ELF-1 (cell line): ENCODE measurements around the gene RSPO3.

Experiments used
- DNase-seq: peaks from one replicate; pipeline ENCODE4 v3.0.0-alpha.2; 2016; ENCODE audit warnings: low read depth, low spot score

RSPO3 gene

DNA sequence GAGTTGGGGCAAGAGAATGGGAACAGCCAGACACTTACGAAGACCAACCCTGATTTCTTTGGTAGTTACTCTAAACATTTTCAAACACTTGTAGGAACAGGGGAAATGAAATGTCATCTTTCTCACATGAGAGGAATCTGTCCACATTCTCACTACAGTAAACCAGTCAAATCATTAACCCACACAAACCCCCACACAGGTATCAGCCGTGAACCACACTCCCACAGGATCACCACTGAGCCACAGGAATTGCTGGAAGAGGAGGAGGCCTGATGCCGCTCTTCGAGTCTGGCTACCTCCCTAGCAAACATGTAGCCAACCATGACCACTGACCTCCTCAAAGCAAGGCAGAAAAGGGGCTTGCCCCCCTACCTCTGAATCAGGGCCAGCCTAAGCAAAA lies 6.9 kb upstream of the RSPO3 start:
- DNase-seq: no peak

GRCh38 chr6:127114214-127114760 lies 4.2 kb upstream of the RSPO3 start:
- DNase-seq: no peak

DNA sequence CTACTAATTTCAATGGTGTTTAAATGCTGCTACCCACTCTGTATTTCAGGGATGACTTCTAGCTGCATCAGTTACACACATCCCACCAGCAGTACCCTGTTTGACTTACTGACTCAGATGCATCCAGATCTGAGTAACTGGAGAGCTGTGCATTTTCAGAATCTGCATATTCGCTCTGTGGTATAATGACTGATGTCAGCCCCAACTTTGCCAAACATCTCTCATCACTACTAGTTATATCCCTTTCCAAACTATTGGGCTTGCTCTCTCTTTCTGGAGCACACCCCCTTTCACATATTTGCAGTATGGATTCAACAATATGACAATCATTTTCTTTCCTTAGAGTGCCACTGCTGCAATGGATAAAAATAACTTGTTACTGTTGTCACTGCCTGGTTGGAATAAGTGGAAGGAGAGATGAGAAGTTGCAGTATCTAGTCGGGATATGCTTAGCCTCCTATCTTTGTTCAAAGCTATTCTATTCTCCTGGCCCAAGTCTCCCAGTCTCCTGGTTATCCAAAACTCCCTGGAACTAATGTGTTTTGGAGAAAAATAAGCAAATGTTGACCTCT lies 3.3 kb upstream of the RSPO3 start:
- DNase-seq: no peak

- no peak for DNase-seq
These were observed 2.7 kb upstream of the RSPO3 start for GRCh38 chr6:127115746-127116145.

DNA sequence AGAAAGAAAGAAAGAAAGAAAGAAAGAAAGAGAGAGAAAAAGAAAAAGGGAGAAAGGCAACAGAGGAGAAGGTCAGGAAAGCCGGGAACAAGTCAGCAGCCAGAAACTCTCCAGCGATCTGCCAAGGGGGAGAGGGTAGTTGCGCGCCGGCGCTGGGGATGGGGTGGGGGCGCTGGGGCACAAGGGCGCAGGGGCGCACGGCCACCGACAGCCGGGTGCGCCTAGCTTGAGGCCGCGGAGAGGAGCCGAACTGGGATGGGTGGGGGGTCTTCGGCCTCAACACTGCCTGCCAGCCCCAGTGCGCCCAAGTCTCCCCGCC lies 533 bp upstream of the RSPO3 start:
- DNase-seq: no peak

GRCh38 chr6:127119102-127120022 lies 891 bp downstream of the RSPO3 start:
- DNase-seq: peak; percentile 38

DNA sequence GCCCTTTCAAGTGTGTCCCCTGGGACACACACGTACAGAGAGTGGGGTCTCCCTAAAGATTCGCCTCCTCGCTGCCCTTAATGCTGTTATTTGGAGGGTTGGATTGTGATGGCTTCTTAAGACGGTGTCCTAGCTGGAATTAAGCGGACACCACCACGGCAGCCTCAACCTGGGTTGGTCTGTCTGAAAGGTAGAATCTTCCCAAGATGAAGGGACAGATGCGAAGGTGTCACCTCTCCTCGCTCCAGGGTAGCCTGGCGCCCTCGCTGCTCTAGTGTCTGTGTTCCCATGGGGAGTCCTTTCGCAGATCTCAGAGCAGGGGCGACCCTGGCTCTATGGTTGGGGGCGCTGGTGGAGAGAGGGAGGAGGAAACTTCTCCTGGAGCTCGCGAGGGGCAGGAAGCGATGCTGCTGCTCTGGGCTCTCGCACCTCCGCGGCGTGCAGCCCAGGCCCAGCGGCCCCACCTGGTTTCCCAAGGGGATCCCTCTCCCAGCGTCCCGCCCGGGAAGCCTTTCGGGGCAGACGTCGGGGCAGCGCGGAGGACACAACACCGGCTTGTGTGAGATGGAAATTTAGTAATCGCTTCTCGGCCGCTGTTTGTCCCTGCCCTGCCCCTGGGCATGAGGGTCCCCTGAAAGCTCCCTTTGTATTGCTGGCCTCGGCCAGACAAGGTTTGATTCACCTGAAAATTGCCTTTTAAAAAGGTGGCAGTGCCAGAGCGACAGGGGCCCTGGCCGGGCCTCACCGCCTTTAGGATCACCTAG lies 1.7 kb downstream of the RSPO3 start:
- DNase-seq: peak; percentile 23

- DNase-seq: peak; percentile 78
These were observed 2.5 kb downstream of the RSPO3 start for GRCh38 chr6:127120787-127121636.

DNA sequence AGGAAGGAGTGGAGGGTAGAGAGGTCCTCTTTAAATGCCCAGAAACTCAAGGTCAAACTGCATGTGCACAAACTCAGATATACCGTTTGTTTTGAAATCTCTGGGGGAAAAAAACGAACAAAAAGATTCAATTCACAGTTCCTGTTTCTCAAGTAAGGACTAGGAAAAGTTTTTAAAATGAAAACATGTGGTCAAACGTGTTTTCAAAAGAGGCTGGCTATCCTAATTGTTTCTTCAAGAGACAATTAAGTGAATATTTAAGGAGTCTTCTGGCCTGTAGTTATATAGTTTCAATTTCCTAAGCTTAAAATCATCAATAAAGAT lies 3.1 kb downstream of the RSPO3 start:
- no peak for DNase-seq

DNA sequence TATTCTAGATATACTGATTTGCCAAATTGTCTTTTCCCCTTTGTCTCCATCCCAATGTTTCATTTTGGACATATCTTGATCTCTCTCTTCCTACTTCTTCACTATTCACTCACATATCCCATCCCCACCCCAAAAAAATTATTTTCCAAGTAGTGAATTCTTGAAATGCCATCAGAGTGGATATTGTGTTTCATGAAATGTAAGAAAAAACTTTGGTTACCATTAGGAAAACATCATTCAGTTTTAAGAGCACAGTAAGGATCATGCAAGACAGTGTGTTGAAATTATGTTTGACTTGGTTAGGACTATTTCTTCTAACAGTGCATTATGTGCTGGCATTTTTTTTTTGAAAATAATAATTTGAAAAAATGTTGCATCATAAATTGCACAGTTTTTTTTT lies 5.7 kb downstream of the RSPO3 start:
- DNase-seq: no peak

GRCh38 chr6:127124680-127125079 lies 6.2 kb downstream of the RSPO3 start:
- DNase-seq: no peak

GRCh38 chr6:127128066-127128465 lies 9.6 kb downstream of the RSPO3 start:
- no peak for DNase-seq

DNA sequence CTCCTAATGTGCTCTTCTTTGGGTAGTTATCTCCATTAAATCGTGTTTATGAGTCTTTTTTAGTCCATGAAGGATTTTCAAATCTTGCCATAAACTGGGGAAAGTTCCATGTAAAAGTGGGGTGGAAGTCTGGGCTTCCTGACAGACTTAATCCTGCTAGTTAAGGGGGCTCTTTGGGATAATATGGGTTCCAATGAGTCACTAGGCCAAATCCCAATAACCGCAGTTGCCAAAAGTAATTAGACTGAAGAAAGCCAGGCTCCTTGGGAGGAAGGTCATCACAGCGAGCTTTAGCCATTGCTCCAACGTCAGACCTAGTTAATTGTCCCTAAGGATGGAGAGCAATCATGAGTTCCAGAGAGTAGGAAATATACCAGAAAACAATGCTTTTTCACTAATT lies 10.8 kb downstream of the RSPO3 start:
- peak; percentile 10 for DNase-seq

GRCh38 chr6:127131275-127131674 lies 12.8 kb downstream of the RSPO3 start:
- DNase-seq: no peak

DNA sequence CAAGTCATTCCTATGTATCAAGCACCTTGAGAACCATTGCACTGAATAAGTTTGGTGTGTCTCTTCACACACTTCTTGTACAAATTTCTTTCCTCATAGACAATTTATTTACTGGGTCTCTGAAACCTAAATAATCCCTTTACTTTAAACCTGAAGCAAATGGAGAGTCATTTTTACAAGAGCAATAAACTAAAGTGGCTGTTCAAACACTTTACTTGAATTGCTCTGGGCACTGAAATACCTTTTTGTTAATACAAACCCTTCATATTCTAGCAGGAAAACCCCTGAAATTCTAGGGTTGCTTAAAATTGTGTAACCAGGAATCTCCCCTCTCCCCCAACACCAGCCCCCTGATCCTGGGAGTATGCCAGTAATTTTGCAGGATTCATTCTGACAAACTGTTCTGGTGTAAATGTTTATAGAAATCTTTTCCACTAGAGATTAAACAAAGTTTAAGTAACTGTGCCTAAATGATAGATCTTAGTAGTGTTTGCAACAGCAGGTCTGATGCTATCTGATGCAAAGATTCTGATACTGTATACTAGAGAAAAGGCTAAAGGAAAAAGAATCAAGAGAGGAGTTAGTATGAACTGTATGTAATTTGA lies 13.4 kb downstream of the RSPO3 start:
- no peak for DNase-seq

DNA sequence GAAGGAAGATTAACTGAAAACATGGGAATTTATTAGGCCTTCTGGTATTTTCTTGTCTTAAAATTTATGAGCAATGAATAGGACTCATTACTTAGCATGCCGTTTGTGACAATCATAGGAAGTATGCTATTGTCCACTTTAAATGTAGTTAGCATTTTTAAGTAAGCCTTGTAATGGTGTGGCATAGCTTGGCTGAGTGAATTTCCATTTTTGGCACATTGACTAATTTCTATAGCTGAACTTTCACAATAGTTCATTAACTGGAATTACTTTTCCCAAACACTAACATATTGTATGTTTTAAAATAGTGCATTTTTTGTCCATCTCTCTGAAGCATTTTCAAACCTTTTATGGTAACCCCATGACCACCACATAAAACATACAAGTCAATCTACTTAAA lies 15.7 kb downstream of the RSPO3 start:
- no peak for DNase-seq

DNA sequence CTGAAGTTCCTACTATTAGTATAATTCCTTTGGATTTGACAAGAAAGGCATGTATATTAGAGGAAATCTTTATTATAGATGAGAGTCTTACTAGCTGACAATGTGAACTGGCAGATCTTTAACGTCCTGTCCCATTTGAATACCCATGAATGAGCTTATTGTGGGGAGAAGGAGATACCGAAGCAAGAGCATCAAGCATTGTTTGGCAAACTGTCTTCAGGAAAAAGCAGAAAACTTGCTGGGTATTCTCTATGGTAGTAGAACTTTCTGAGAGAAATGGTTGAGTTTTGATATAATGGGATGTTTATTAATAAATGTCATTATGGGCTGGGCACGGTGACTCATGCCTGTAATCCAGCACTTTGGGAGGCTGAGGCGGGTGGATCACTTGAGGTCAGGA lies 18.3 kb downstream of the RSPO3 start:
- no peak for DNase-seq

DNA sequence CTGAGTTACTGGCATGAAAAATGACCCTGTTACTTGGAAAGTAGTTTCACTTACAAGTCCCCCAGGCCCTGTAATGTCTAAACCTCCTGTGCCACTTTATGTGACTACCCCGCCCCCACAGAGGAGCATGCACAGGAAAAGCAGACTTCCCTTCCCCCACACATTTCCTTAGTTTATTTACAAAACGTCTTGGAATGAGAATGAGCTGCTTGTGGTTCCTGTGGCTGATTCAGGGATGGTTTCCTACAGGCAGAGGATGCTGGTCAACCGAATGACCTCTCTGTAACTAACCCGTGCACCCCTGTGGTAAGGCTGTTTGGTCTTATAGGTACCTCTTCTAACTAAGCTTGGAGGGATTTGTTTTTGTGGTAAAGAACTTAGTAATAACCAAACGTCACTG lies 28.5 kb downstream of the RSPO3 start:
- DNase-seq: peak; percentile 40

- DNase-seq: no peak
These were observed 29.1 kb downstream of the RSPO3 start for GRCh38 chr6:127147534-127147933.

- no peak for DNase-seq
These were observed 30.0 kb downstream of the RSPO3 start for GRCh38 chr6:127148511-127148910.

DNA sequence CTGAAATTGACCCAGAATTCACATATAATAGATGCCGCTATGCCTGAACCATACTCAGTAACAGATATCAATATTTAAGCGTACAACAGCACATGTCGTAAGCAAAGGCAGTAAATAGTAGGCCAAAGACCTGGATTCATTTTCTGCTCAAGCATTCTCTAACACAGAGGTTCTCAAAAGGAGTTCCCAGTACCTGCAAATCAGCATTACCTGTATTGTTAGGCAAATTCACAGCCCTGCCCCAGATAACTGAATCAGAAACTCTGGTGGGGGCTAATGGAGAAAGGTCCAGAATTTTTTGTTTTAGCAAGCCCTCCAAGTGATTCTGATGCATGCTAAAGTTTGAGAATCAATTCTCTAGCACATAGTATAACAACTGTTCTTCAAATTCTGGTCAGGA lies 36.0 kb downstream of the RSPO3 start:
- DNase-seq: no peak
